ENCODE results near the gene LYPD6B. TPM values are rescaled to one million over a fixed set of nuclear protein-coding genes. Genes with fewer than 3 reads are reported as not detected.

Gene LYPD6B
- total RNA-seq, 2 donors from 2014 or later, result 12.6 to 14.5 TPM

DNA sequence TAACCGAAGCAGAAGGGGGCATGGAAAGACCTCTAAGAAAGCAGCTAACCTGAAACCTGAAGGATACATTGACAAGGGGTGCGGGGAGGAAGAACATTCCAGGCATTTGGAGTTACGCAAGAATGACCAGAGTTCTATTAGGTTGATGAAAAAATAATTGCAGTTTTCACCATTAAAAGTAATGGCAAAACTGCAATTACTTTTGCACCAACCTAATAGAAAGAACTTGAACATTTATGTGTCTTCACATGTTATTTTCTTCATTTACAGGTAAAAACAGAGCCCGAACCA is 110.5 kb downstream of the LYPD6B start:
- Mint-ChIP-seq H3K4me1 (peaks cover 23% of the 10 kb centered on the region), H3K4me3 (no peak overlapping the region), H3K27ac (no peak overlapping the region), H3K36me3 (ENCODE audit: low read depth) (no peaks in the 10 kb centered on the region), H3K27me3 (ENCODE audit: insufficient read depth) (peaks cover 75% of the 10 kb centered on the region), H3K9me3 (no peaks in the 10 kb centered on the region)
- Histone ChIP-seq H3K4me3 (ENCODE audit: low read length) (no peak overlapping the region), H3K27ac (ENCODE audit: low read depth, low read length) (no peak overlapping the region), H3K9me3 (ENCODE audit: control insufficient read depth, low read length) (no peaks in the 10 kb centered on the region), H3K27me3 (ENCODE audit: control insufficient read depth, insufficient read depth, low read length, poor library complexity, severe bottlenecking) (peaks cover 84% of the 10 kb centered on the region), H3K4me1 (ENCODE audit: control insufficient read depth, insufficient read depth, low read length) (peaks cover 3% of the 10 kb centered on the region), H3K36me3 (ENCODE audit: control insufficient read depth, insufficient read depth, low read length) (no peaks in the 10 kb centered on the region), H3K9ac (ENCODE audit: extremely low read depth, low read length, poor library complexity, severe bottlenecking) (no peak overlapping the region)
- TF ChIP-seq, protein P1, sequence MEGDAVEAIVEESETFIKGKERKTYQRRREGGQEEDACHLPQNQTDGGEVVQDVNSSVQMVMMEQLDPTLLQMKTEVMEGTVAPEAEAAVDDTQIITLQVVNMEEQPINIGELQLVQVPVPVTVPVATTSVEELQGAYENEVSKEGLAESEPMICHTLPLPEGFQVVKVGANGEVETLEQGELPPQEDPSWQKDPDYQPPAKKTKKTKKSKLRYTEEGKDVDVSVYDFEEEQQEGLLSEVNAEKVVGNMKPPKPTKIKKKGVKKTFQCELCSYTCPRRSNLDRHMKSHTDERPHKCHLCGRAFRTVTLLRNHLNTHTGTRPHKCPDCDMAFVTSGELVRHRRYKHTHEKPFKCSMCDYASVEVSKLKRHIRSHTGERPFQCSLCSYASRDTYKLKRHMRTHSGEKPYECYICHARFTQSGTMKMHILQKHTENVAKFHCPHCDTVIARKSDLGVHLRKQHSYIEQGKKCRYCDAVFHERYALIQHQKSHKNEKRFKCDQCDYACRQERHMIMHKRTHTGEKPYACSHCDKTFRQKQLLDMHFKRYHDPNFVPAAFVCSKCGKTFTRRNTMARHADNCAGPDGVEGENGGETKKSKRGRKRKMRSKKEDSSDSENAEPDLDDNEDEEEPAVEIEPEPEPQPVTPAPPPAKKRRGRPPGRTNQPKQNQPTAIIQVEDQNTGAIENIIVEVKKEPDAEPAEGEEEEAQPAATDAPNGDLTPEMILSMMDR (conservative IDR thresholded peaks at IDR 0.05), result no peak
- WGBS, 2 experiments (ENCODE audit: insufficient coverage in 1 of 2, insufficient read length in 1 of 2), result 97 to 100% methylated on average over 1 to 4 of the region's 4 CpGs
- DNase-seq, result no peak

DNA sequence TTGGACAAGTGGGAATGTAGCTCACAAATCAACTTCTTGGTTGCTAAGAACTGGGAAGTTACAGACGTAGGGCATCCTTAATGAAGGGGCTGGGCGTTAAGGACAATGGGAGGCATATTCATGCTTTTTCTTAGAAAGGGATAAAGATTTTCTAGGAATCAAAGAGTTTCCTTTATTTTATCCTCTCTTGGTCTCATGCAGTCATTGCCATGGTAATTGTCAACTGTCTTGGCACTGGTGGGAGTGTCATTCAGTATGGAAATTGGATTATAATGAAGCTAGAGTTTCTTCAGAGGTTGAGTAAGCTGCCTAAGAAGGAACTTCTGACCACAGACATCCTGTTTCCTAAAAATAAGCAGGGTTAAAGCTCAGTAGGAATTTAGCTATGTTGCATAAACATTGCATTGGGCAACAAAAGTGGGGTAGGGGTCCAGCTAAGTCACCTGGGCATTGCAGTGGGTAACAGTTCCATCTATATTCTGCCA is 114.0 kb downstream of the LYPD6B start:
- Mint-ChIP-seq H3K4me3 (no peak overlapping the region), H3K27me3 (ENCODE audit: insufficient read depth) (peaks cover 79% of the 10 kb centered on the region), H3K9me3 (no peaks in the 10 kb centered on the region), H3K36me3 (ENCODE audit: low read depth) (no peaks in the 10 kb centered on the region), H3K4me1 (peaks cover 2% of the 10 kb centered on the region), H3K27ac (no peak overlapping the region)
- Histone ChIP-seq H3K9ac (ENCODE audit: extremely low read depth, low read length, poor library complexity, severe bottlenecking) (no peak overlapping the region), H3K27ac (ENCODE audit: low read depth, low read length) (no peak overlapping the region), H3K27me3 (ENCODE audit: control insufficient read depth, insufficient read depth, low read length, poor library complexity, severe bottlenecking) (peaks cover 89% of the 10 kb centered on the region), H3K4me3 (ENCODE audit: low read length) (no peak overlapping the region), H3K9me3 (ENCODE audit: control insufficient read depth, low read length) (no peaks in the 10 kb centered on the region), H3K4me1 (ENCODE audit: control insufficient read depth, insufficient read depth, low read length) (no peaks in the 10 kb centered on the region), H3K36me3 (ENCODE audit: control insufficient read depth, insufficient read depth, low read length) (no peaks in the 10 kb centered on the region)
- DNase-seq, result no peak
- TF ChIP-seq, protein P1 (conservative IDR thresholded peaks at IDR 0.05), result no peak
- WGBS, 2 experiments (ENCODE audit: insufficient coverage in 1 of 2, insufficient read length in 1 of 2), result 63 to 65% methylated on average over 2 of the region's 2 CpGs

DNA sequence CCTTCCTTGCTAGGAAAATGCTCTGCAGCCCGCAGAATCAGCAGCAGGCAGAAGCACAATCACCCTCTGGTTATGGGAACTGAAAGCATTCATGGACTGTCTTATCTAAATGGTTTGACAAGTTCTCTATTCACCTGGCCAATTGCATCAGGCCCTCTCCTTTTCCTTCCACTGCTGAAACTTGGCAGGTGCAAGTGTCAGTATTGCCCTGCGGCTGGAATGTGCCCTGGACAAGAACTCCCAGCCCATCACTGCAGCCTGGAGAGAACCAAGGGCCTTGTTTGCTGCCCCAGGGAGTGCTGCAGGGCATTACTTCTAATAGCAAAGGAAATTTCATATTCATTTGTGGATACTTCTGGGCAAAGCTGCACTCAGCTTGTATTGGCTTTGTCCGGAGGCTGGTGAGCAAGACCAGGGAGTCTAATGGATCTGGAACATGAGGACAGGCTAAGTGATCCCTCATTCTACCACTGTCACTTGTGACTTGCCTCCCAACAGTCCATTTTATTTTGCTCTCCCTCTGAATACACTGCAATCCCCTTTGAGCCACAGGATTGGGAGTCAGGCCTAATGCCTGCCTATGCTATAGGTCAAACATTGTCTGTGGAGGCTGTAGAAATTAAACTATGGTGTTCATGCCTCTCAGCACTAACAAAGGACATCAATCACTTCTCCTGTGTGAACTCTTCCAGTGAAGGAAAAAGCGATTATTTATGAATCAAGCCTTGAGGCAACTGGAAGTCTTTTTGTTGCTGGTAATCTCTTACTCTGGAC is 116.9 kb downstream of the LYPD6B start:
- TF ChIP-seq, protein P1 (conservative IDR thresholded peaks at IDR 0.05), result no peak
- Histone ChIP-seq H3K9ac (ENCODE audit: extremely low read depth, low read length, poor library complexity, severe bottlenecking) (no peak overlapping the region), H3K27me3 (ENCODE audit: control insufficient read depth, insufficient read depth, low read length, poor library complexity, severe bottlenecking) (peaks cover 61% of the 10 kb centered on the region), H3K9me3 (ENCODE audit: control insufficient read depth, low read length) (no peaks in the 10 kb centered on the region), H3K4me1 (ENCODE audit: control insufficient read depth, insufficient read depth, low read length) (no peaks in the 10 kb centered on the region), H3K4me3 (ENCODE audit: low read length) (no peak overlapping the region), H3K36me3 (ENCODE audit: control insufficient read depth, insufficient read depth, low read length) (no peaks in the 10 kb centered on the region), H3K27ac (ENCODE audit: low read depth, low read length) (peak overlapping the region; percentile 88)
- no peaks in the 10 kb centered on the region for H3K4me1 Mint-ChIP-seq
- H3K36me3 Mint-ChIP-seq (ENCODE audit: low read depth), result no peaks in the 10 kb centered on the region
- no peak overlapping the region for H3K27ac Mint-ChIP-seq
- 88 to 94% methylated on average over 2 to 4 of the region's 4 CpGs for WGBS, 2 experiments (ENCODE audit: insufficient coverage in 1 of 2, insufficient read length in 1 of 2)
- H3K4me3 Mint-ChIP-seq, result no peak overlapping the region
- H3K9me3 Mint-ChIP-seq, result no peaks in the 10 kb centered on the region
- peaks cover 60% of the 10 kb centered on the region for H3K27me3 Mint-ChIP-seq (ENCODE audit: insufficient read depth)
- DNase-seq, result no peak
